Measurements from ENCODE around the gene TMEM175.

TMEM175 gene

GRCh38 chr4:982814-983213 is 50.6 kb downstream of the TMEM175 start:
- no peak for TF ChIP-seq MYC (IDR thresholded peaks at IDR 0.05; ENCODE audit: low read depth, low read length)
- no peak for TF ChIP-seq CTCF (IDR thresholded peaks at IDR 0.05; ENCODE audit: low read depth, low read length)
- no peak for TF ChIP-seq POLR2A (IDR thresholded peaks at IDR 0.05; ENCODE audit: extremely low read depth, insufficient read length)
- TF ChIP-seq MAX (IDR thresholded peaks at IDR 0.05; ENCODE audit: low read depth, low read length), result no peak

GRCh38 chr4:984336-985054 is 52.2 kb downstream of the TMEM175 start:
- no peak overlapping the region for H3K4me3 ChIP-seq (ENCODE audit: low read depth, low read length)
- no peak for TF ChIP-seq MYC (IDR thresholded peaks at IDR 0.05; ENCODE audit: low read depth, low read length)
- TF ChIP-seq MAX (IDR thresholded peaks at IDR 0.05; ENCODE audit: low read depth, low read length), result no peak
- TF ChIP-seq POLR2A (IDR thresholded peaks at IDR 0.05; ENCODE audit: extremely low read depth, insufficient read length), result no peak
- TF ChIP-seq CTCF (IDR thresholded peaks at IDR 0.05; ENCODE audit: low read depth, low read length), result no peak
- DNase-seq (ENCODE audit: low read depth), result no peak

More at GRCh38 chr4:982814-983213, 50.6 kb downstream of the TMEM175 start:
- no peak overlapping the region for H3K4me3 ChIP-seq (ENCODE audit: low read depth, low read length)
- no peak for DNase-seq (ENCODE audit: low read depth)

DNA sequence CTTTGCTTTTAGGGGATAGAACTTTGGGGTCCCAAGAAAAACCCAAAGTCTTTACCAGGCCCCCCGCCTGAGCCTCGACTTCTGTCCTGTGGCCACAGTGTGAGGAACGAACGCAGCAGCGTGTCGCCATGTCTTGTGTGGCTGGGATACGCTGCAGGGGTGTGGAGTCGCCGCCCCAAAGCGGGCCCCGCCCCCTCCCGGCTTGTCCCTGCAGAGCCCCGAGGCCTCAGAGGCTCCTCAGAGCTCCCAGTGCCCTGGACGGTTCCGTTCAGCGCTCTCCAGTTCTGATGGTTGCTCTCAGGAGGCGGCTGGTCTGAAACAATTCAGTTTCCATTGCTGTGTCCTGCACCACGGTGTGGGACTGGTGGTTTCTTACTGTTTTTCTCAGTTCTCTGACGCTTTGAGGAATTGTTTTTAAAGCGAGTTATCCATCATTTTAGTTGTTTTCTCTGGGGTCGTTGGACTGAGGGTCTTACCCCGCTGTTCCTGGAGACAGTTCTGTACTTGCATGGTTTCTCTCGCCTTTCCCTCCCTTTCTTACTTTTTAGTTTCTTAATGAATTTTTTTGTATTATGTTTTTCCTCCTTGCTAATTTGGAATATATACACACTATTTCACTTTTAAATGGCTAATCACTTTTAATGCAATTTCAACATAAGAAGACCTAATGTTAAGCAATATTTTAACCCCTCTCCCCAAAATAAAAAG is 53.0 kb downstream of the TMEM175 start:
- peak; percentile 60 for DNase-seq (ENCODE audit: low read depth)
- TF ChIP-seq POLR2A (IDR thresholded peaks at IDR 0.05; ENCODE audit: extremely low read depth, insufficient read length) (no peak), MYC (IDR thresholded peaks at IDR 0.05; ENCODE audit: low read depth, low read length) (no peak), MAX (IDR thresholded peaks at IDR 0.05; ENCODE audit: low read depth, low read length) (no peak), CTCF (IDR thresholded peaks at IDR 0.05; ENCODE audit: low read depth, low read length) (no peak)
- no peak overlapping the region for H3K4me3 ChIP-seq (ENCODE audit: low read depth, low read length)

DNA sequence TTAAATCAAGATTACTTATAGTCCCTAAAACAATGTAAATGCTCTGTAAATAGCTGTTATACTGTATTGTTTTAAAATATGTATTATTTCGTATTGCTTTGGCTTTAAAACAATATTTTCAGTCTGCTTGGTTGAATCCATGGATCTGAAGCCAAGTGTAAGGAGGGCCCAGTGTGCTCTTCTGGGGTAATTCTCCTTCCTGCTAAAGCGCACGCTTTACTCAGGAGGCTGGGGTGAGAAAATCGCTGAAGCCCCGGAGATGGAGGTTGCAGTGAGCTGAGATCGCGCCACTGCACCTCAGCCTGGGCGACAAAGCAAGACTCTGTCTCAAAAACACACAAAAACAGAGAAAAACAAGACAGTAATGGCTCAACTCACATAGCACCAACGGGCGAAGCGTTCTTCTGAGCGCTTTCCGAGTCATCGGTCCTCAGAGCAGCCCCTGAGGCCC is 54.2 kb downstream of the TMEM175 start:
- no peak for TF ChIP-seq MYC (IDR thresholded peaks at IDR 0.05; ENCODE audit: low read depth, low read length)
- peak; percentile 11; the same call in 1 of the 2 replicates for TF ChIP-seq MAX (IDR thresholded peaks at IDR 0.05; ENCODE audit: low read depth, low read length)
- TF ChIP-seq POLR2A (IDR thresholded peaks at IDR 0.05; ENCODE audit: extremely low read depth, insufficient read length), result no peak
- TF ChIP-seq CTCF (IDR thresholded peaks at IDR 0.05; ENCODE audit: low read depth, low read length), result no peak
- H3K4me3 ChIP-seq (ENCODE audit: low read depth, low read length), result peak overlapping the region; percentile 69
- no peak for DNase-seq (ENCODE audit: low read depth)

GRCh38 chr4:986879-987623 is 54.8 kb downstream of the TMEM175 start, which contains the start of gene IDUA:
IDUA (plus strand) TSS chr4:987044; CDS start chr4:987085, 41 bp downstream.
- peak within 1 kb of the TSS; percentile 69 for H3K4me3 ChIP-seq (ENCODE audit: low read depth, low read length)
- peak; percentile 90 for DNase-seq (ENCODE audit: low read depth)
- peak; percentile 54; the same call in 1 of the 2 replicates for TF ChIP-seq MAX (IDR thresholded peaks at IDR 0.05; ENCODE audit: low read depth, low read length)
- TF ChIP-seq MYC (IDR thresholded peaks at IDR 0.05; ENCODE audit: low read depth, low read length), result peak; percentile 21
- TF ChIP-seq POLR2A (IDR thresholded peaks at IDR 0.05; ENCODE audit: extremely low read depth, insufficient read length), result peak; percentile 64
- TF ChIP-seq CTCF (IDR thresholded peaks at IDR 0.05; ENCODE audit: low read depth, low read length), result peak; percentile 61
